ENCODE results near the gene ADK.
"Not testable (repeated sequence)": the region's sequence is repeated elsewhere in the genome, so short reads cannot be mapped to it uniquely, and the experiment has no call there.

The ADK gene

GRCh38 chr10:74150990-74151878 is at the start of gene ADK:
Gene ADK, plus strand, starts transcription at chr10:74151221. Its CDS starts 58 bp downstream, at chr10:74151279.
- DNase-seq (ENCODE audit: low read depth) = peak; percentile 96

- DNase-seq (ENCODE audit: low read depth) = no peak
Observed at GRCh38 chr10:74103560-74104258, 47.3 kb upstream of the ADK start.

- DNase-seq (ENCODE audit: low read depth) = no peak
Observed at GRCh38 chr10:74104480-74104879, 46.5 kb upstream of the ADK start.

- no peak for DNase-seq (ENCODE audit: low read depth)
Observed at GRCh38 chr10:74104996-74105395, 46.0 kb upstream of the ADK start.

- DNase-seq (ENCODE audit: low read depth) = no peak
Observed at GRCh38 chr10:74107391-74107790, 43.6 kb upstream of the ADK start.

- no peak for DNase-seq (ENCODE audit: low read depth)
Observed at GRCh38 chr10:74109452-74109851, 41.6 kb upstream of the ADK start.

GRCh38 chr10:74110120-74110519 is 40.9 kb upstream of the ADK start:
- DNase-seq (ENCODE audit: low read depth) = no peak

- DNase-seq (ENCODE audit: low read depth) = no peak
Observed at GRCh38 chr10:74111799-74112198, 39.2 kb upstream of the ADK start.

- peak; percentile 64 for DNase-seq (ENCODE audit: low read depth)
Observed at GRCh38 chr10:74113546-74113945, 37.5 kb upstream of the ADK start.

GRCh38 chr10:74114041-74114448 is 37.0 kb upstream of the ADK start:
- no peak for DNase-seq (ENCODE audit: low read depth)

- no peak for DNase-seq (ENCODE audit: low read depth)
Observed at GRCh38 chr10:74117738-74118137, 33.3 kb upstream of the ADK start.

GRCh38 chr10:74118804-74119203 is 32.2 kb upstream of the ADK start:
- no peak for DNase-seq (ENCODE audit: low read depth)

GRCh38 chr10:74120911-74121310 is 30.1 kb upstream of the ADK start:
- DNase-seq (ENCODE audit: low read depth) = peak; percentile 25

GRCh38 chr10:74121368-74121767 is 29.7 kb upstream of the ADK start:
- no peak for DNase-seq (ENCODE audit: low read depth)

- no peak for DNase-seq (ENCODE audit: low read depth)
Observed at GRCh38 chr10:74122060-74122459, 29.0 kb upstream of the ADK start.

- no peak for DNase-seq (ENCODE audit: low read depth)
Observed at GRCh38 chr10:74123081-74123480, 27.9 kb upstream of the ADK start.

- DNase-seq (ENCODE audit: low read depth) = no peak
Observed at GRCh38 chr10:74133923-74134820, 16.8 kb upstream of the ADK start.

- DNase-seq (ENCODE audit: low read depth) = no peak
Observed at GRCh38 chr10:74135452-74135851, 15.6 kb upstream of the ADK start.

GRCh38 chr10:74137992-74138391 is 13.0 kb upstream of the ADK start:
- no peak for DNase-seq (ENCODE audit: low read depth)

- DNase-seq (ENCODE audit: low read depth) = not testable (repeated sequence)
Observed at GRCh38 chr10:74138596-74138995, 12.4 kb upstream of the ADK start.

GRCh38 chr10:74139981-74140380 is 11.0 kb upstream of the ADK start:
- DNase-seq (ENCODE audit: low read depth) = no peak

- no peak for DNase-seq (ENCODE audit: low read depth)
Observed at GRCh38 chr10:74140553-74140952, 10.5 kb upstream of the ADK start.

Data from fibroblast of gingiva (primary cell).